Mesothelial cell of epicardium (in vitro differentiated cells): ENCODE data around the gene OGA. TPM values are rescaled to one million over a fixed set of nuclear protein-coding genes. Genes with fewer than 3 reads are reported as not detected.

Experiments
- DNase-seq, 2 experiments: peaks; one replicate each; pipeline ENCODE4 v3.0.0; 2021; ENCODE audit warnings: low spot score in 2 of 2; ENCODE audit not compliant: unreplicated experiment in 2 of 2
- H3K27ac Mint-ChIP-seq: 2 replicates; pipeline ENCODE4 v1.8.0; 2021; ENCODE audit warnings: mixed read lengths
- H3K27me3 Mint-ChIP-seq: 2 replicates; pipeline ENCODE4 v1.8.0; 2021; ENCODE audit warnings: low read depth, mixed read lengths
- H3K36me3 Mint-ChIP-seq: 2 replicates; pipeline ENCODE4 v1.8.0; 2021; ENCODE audit warnings: mixed read lengths
- H3K4me1 Mint-ChIP-seq: 2 replicates; pipeline ENCODE4 v1.8.0; 2021; ENCODE audit warnings: mixed read lengths
- H3K4me3 Mint-ChIP-seq: 2 replicates; pipeline ENCODE4 v1.8.0; 2021; ENCODE audit warnings: mild to moderate bottlenecking, moderate library complexity, mixed read lengths
- H3K9me3 Mint-ChIP-seq: 2 replicates; pipeline ENCODE4 v1.8.0; 2021; ENCODE audit warnings: mixed read lengths
- CTCF ChIP-seq: fragments of 200-600 bp; sonication (generic); IDR thresholded peaks from one replicate; pipeline ENCODE4 v1.5.0; 2021; ENCODE audit warnings: antibody characterized with exemption; ENCODE audit not compliant: unreplicated experiment
- total RNA-seq: library from RNA; stranded (reverse); gene quantifications from 3 replicates; pipeline ENCODE4 v1.2.1, GENCODE V29; 2021

Gene OGA
- total RNA-seq, 1 donor from 2014 or later = 168 TPM

- H3K36me3 Mint-ChIP-seq = peaks cover 19% of the 10 kb centered on the region
- no peak for TF ChIP-seq CTCF
- peaks cover 37% of the 10 kb centered on the region for H3K27me3 Mint-ChIP-seq
- no peak overlapping the region for H3K27ac Mint-ChIP-seq
- no peaks in the 10 kb centered on the region for H3K9me3 Mint-ChIP-seq
- H3K4me1 Mint-ChIP-seq = peaks cover 42% of the 10 kb centered on the region
- DNase-seq = no peak
- H3K4me3 Mint-ChIP-seq = peak overlapping the region; percentile 100
Observed at GRCh38 chr10:101781984-101782810, 36.0 kb downstream of the OGA start.

GRCh38 chr10:101781655-101781983 is 36.6 kb downstream of the OGA start:
- H3K27me3 Mint-ChIP-seq = peaks cover 43% of the 10 kb centered on the region
- H3K36me3 Mint-ChIP-seq = peaks cover 17% of the 10 kb centered on the region
- no peak overlapping the region for H3K27ac Mint-ChIP-seq
- TF ChIP-seq CTCF = no peak
- peak overlapping the region; percentile 100 for H3K4me3 Mint-ChIP-seq
- no peak for DNase-seq
- H3K9me3 Mint-ChIP-seq = no peaks in the 10 kb centered on the region
- peaks cover 42% of the 10 kb centered on the region for H3K4me1 Mint-ChIP-seq

- Mint-ChIP-seq H3K36me3 (peaks cover 14% of the 10 kb centered on the region), H3K27ac (no peak overlapping the region), H3K27me3 (peaks cover 45% of the 10 kb centered on the region), H3K9me3 (no peaks in the 10 kb centered on the region), H3K4me3 (peak overlapping the region; percentile 44), H3K4me1 (peaks cover 42% of the 10 kb centered on the region)
- DNase-seq = peak in 1 of 2 experiments; percentile 81
- TF ChIP-seq CTCF = peak; percentile 87
Observed at GRCh38 chr10:101780818-101781654, 37.2 kb downstream of the OGA start.

- Mint-ChIP-seq H3K4me3 (peak overlapping the region; percentile 55), H3K36me3 (peaks cover 12% of the 10 kb centered on the region), H3K4me1 (peaks cover 42% of the 10 kb centered on the region), H3K9me3 (no peaks in the 10 kb centered on the region), H3K27ac (no peak overlapping the region), H3K27me3 (peaks cover 48% of the 10 kb centered on the region)
- DNase-seq = no peak
- no peak for TF ChIP-seq CTCF
Observed at GRCh38 chr10:101780187-101780817, 37.9 kb downstream of the OGA start.

- no peak overlapping the region for H3K27ac Mint-ChIP-seq
- peaks cover 55% of the 10 kb centered on the region for H3K27me3 Mint-ChIP-seq
Observed at GRCh38 chr10:101779544-101780186, 38.6 kb downstream of the OGA start.

More at GRCh38 chr10:101779544-101780186, 38.6 kb downstream of the OGA start:
- peak; percentile 79 to 93 for DNase-seq
- TF ChIP-seq CTCF = peak; percentile 83
- Mint-ChIP-seq H3K4me1 (peaks cover 43% of the 10 kb centered on the region), H3K9me3 (no peaks in the 10 kb centered on the region), H3K36me3 (peaks cover 8% of the 10 kb centered on the region), H3K4me3 (peak overlapping the region; percentile 55)
